ENCODE results near the gene LRRC18.

LRRC18 gene

GRCh38 chr10:48947690-48948469, 8.2 kb upstream of the LRRC18 start:
- peaks cover 0 to 14% (median 0%) of the 10 kb centered on the region in 5 donors for H3K36me3 ChIP-seq (ENCODE audit: control insufficient read depth in 5 of 5, insufficient read depth in 5 of 5, low read length in 5 of 5)

GRCh38 chr10:48946891-48947500, 7.4 kb upstream of the LRRC18 start:
- Histone ChIP-seq H3K9ac (ENCODE audit: low read length in 5 of 5) (no peak overlapping the region), H3K4me3 (ENCODE audit: low read depth in 1 of 5, low read length in 5 of 5) (no peak overlapping the region), H3K27me3 (ENCODE audit: control insufficient read depth in 5 of 5, insufficient read depth in 4 of 5, low read length in 5 of 5) (peaks cover 0 to 2% (median 0%) of the 10 kb centered on the region in 5 donors), H3K36me3 (ENCODE audit: control insufficient read depth in 5 of 5, insufficient read depth in 5 of 5, low read length in 5 of 5) (peaks cover 0 to 14% (median 0%) of the 10 kb centered on the region in 5 donors), H3K4me1 (ENCODE audit: control insufficient read depth in 5 of 5, insufficient read depth in 5 of 5, low read length in 5 of 5) (peaks cover 0 to 4% (median 2%) of the 10 kb centered on the region in 5 donors), H3K9me3 (ENCODE audit: control insufficient read depth in 5 of 5, low read length in 5 of 5) (no peaks in the 10 kb centered on the region), H3K27ac (ENCODE audit: low read depth, low read length) (no peak overlapping the region)

More at GRCh38 chr10:48947690-48948469, 8.2 kb upstream of the LRRC18 start:
- Histone ChIP-seq H3K4me3 (ENCODE audit: low read depth in 1 of 5, low read length in 5 of 5) (no peak overlapping the region), H3K9me3 (ENCODE audit: control insufficient read depth in 5 of 5, low read length in 5 of 5) (no peaks in the 10 kb centered on the region), H3K4me1 (ENCODE audit: control insufficient read depth in 5 of 5, insufficient read depth in 5 of 5, low read length in 5 of 5) (peaks cover 0 to 4% (median 2%) of the 10 kb centered on the region in 5 donors), H3K9ac (ENCODE audit: low read length in 5 of 5) (no peak overlapping the region), H3K27me3 (ENCODE audit: control insufficient read depth in 5 of 5, insufficient read depth in 4 of 5, low read length in 5 of 5) (peaks cover 0 to 2% (median 0%) of the 10 kb centered on the region in 5 donors), H3K27ac (ENCODE audit: low read depth, low read length) (no peak overlapping the region)

GRCh38 chr10:48946332-48946731, 6.7 kb upstream of the LRRC18 start:
- H3K9ac ChIP-seq (ENCODE audit: low read length in 5 of 5): no peak overlapping the region
- no peaks in the 10 kb centered on the region for H3K9me3 ChIP-seq (ENCODE audit: control insufficient read depth in 5 of 5, low read length in 5 of 5)
- H3K27me3 ChIP-seq (ENCODE audit: control insufficient read depth in 5 of 5, insufficient read depth in 4 of 5, low read length in 5 of 5): peaks cover 0 to 2% (median 0%) of the 10 kb centered on the region in 5 donors
- H3K4me3 ChIP-seq (ENCODE audit: low read depth in 1 of 5, low read length in 5 of 5): no peak overlapping the region
- no peak overlapping the region for H3K27ac ChIP-seq (ENCODE audit: low read depth, low read length)
- H3K4me1 ChIP-seq (ENCODE audit: control insufficient read depth in 5 of 5, insufficient read depth in 5 of 5, low read length in 5 of 5): peaks cover 0 to 4% (median 2%) of the 10 kb centered on the region in 5 donors
- peaks cover 0 to 14% (median 0%) of the 10 kb centered on the region in 5 donors for H3K36me3 ChIP-seq (ENCODE audit: control insufficient read depth in 5 of 5, insufficient read depth in 5 of 5, low read length in 5 of 5)

- no peaks in the 10 kb centered on the region for H3K9me3 ChIP-seq (ENCODE audit: control insufficient read depth in 5 of 5, low read length in 5 of 5)
- no peak overlapping the region for H3K9ac ChIP-seq (ENCODE audit: low read length in 5 of 5)
- no peak overlapping the region for H3K4me3 ChIP-seq (ENCODE audit: low read depth in 1 of 5, low read length in 5 of 5)
- H3K36me3 ChIP-seq (ENCODE audit: control insufficient read depth in 5 of 5, insufficient read depth in 5 of 5, low read length in 5 of 5): peaks cover 0 to 11% (median 0%) of the 10 kb centered on the region in 5 donors
- peaks cover 0 to 4% (median 2%) of the 10 kb centered on the region in 5 donors for H3K4me1 ChIP-seq (ENCODE audit: control insufficient read depth in 5 of 5, insufficient read depth in 5 of 5, low read length in 5 of 5)
- no peak overlapping the region for H3K27ac ChIP-seq (ENCODE audit: low read depth, low read length)
- H3K27me3 ChIP-seq (ENCODE audit: control insufficient read depth in 5 of 5, insufficient read depth in 4 of 5, low read length in 5 of 5): peaks cover 0 to 2% (median 0%) of the 10 kb centered on the region in 5 donors
Measured at GRCh38 chr10:48945441-48946130, 5.9 kb upstream of the LRRC18 start.

- Histone ChIP-seq H3K27ac (ENCODE audit: low read depth, low read length) (no peak overlapping the region), H3K9ac (ENCODE audit: low read length in 5 of 5) (no peak overlapping the region), H3K36me3 (ENCODE audit: control insufficient read depth in 5 of 5, insufficient read depth in 5 of 5, low read length in 5 of 5) (peaks cover 0 to 11% (median 0%) of the 10 kb centered on the region in 5 donors), H3K4me1 (ENCODE audit: control insufficient read depth in 5 of 5, insufficient read depth in 5 of 5, low read length in 5 of 5) (peaks cover 0 to 4% (median 2%) of the 10 kb centered on the region in 5 donors), H3K9me3 (ENCODE audit: control insufficient read depth in 5 of 5, low read length in 5 of 5) (no peaks in the 10 kb centered on the region), H3K4me3 (ENCODE audit: low read depth in 1 of 5, low read length in 5 of 5) (no peak overlapping the region), H3K27me3 (ENCODE audit: control insufficient read depth in 5 of 5, insufficient read depth in 4 of 5, low read length in 5 of 5) (peaks cover 0 to 2% (median 0%) of the 10 kb centered on the region in 5 donors)
Measured at GRCh38 chr10:48944171-48944570, 4.5 kb upstream of the LRRC18 start.

- no peak overlapping the region for H3K9ac ChIP-seq (ENCODE audit: low read length in 5 of 5)
- no peaks in the 10 kb centered on the region for H3K9me3 ChIP-seq (ENCODE audit: control insufficient read depth in 5 of 5, low read length in 5 of 5)
- peaks cover 0 to 11% (median 0%) of the 10 kb centered on the region in 5 donors for H3K36me3 ChIP-seq (ENCODE audit: control insufficient read depth in 5 of 5, insufficient read depth in 5 of 5, low read length in 5 of 5)
- no peaks in the 10 kb centered on the region for H3K27me3 ChIP-seq (ENCODE audit: control insufficient read depth in 5 of 5, insufficient read depth in 4 of 5, low read length in 5 of 5)
- peaks cover 0 to 4% (median 2%) of the 10 kb centered on the region in 5 donors for H3K4me1 ChIP-seq (ENCODE audit: control insufficient read depth in 5 of 5, insufficient read depth in 5 of 5, low read length in 5 of 5)
- no peak overlapping the region for H3K4me3 ChIP-seq (ENCODE audit: low read depth in 1 of 5, low read length in 5 of 5)
- H3K27ac ChIP-seq (ENCODE audit: low read depth, low read length): no peak overlapping the region
Measured at GRCh38 chr10:48943096-48943495, 3.5 kb upstream of the LRRC18 start.

- peaks cover 0 to 1% (median 0%) of the 10 kb centered on the region in 5 donors for H3K36me3 ChIP-seq (ENCODE audit: control insufficient read depth in 5 of 5, insufficient read depth in 5 of 5, low read length in 5 of 5)
- no peak overlapping the region for H3K9ac ChIP-seq (ENCODE audit: low read length in 5 of 5)
- no peak overlapping the region for H3K4me3 ChIP-seq (ENCODE audit: low read depth in 1 of 5, low read length in 5 of 5)
- no peaks in the 10 kb centered on the region for H3K9me3 ChIP-seq (ENCODE audit: control insufficient read depth in 5 of 5, low read length in 5 of 5)
- H3K4me1 ChIP-seq (ENCODE audit: control insufficient read depth in 5 of 5, insufficient read depth in 5 of 5, low read length in 5 of 5): no peaks in the 10 kb centered on the region
- no peaks in the 10 kb centered on the region for H3K27me3 ChIP-seq (ENCODE audit: control insufficient read depth in 5 of 5, insufficient read depth in 4 of 5, low read length in 5 of 5)
- H3K27ac ChIP-seq (ENCODE audit: low read depth, low read length): no peak overlapping the region
Measured at GRCh38 chr10:48941427-48942075, 1.9 kb upstream of the LRRC18 start.

GRCh38 chr10:48940958-48941357, 1.3 kb upstream of the LRRC18 start:
- no peaks in the 10 kb centered on the region for H3K4me1 ChIP-seq (ENCODE audit: control insufficient read depth in 5 of 5, insufficient read depth in 5 of 5, low read length in 5 of 5)
- H3K4me3 ChIP-seq (ENCODE audit: low read depth in 1 of 5, low read length in 5 of 5): no peak overlapping the region
- H3K9me3 ChIP-seq (ENCODE audit: control insufficient read depth in 5 of 5, low read length in 5 of 5): no peaks in the 10 kb centered on the region
- no peak overlapping the region for H3K9ac ChIP-seq (ENCODE audit: low read length in 5 of 5)
- H3K27ac ChIP-seq (ENCODE audit: low read depth, low read length): no peak overlapping the region
- no peaks in the 10 kb centered on the region for H3K36me3 ChIP-seq (ENCODE audit: control insufficient read depth in 5 of 5, insufficient read depth in 5 of 5, low read length in 5 of 5)
- H3K27me3 ChIP-seq (ENCODE audit: control insufficient read depth in 5 of 5, insufficient read depth in 4 of 5, low read length in 5 of 5): no peaks in the 10 kb centered on the region

GRCh38 chr10:48940372-48940771, 732 bp upstream of the LRRC18 start:
- Histone ChIP-seq H3K4me1 (ENCODE audit: control insufficient read depth in 5 of 5, insufficient read depth in 5 of 5, low read length in 5 of 5) (no peaks in the 10 kb centered on the region), H3K9me3 (ENCODE audit: control insufficient read depth in 5 of 5, low read length in 5 of 5) (no peaks in the 10 kb centered on the region), H3K27ac (ENCODE audit: low read depth, low read length) (no peak overlapping the region), H3K4me3 (ENCODE audit: low read depth in 1 of 5, low read length in 5 of 5) (no peak overlapping the region), H3K36me3 (ENCODE audit: control insufficient read depth in 5 of 5, insufficient read depth in 5 of 5, low read length in 5 of 5) (no peaks in the 10 kb centered on the region), H3K27me3 (ENCODE audit: control insufficient read depth in 5 of 5, insufficient read depth in 4 of 5, low read length in 5 of 5) (no peaks in the 10 kb centered on the region), H3K9ac (ENCODE audit: low read length in 5 of 5) (no peak overlapping the region)
